SH-SY5Y (cell line): Measurements from ENCODE around the gene CHST9.

Experiments
- GATA2 ChIP-seq: IDR thresholded peaks from 2 replicates; pipeline ENCODE4 v1.6.1; 2011; ENCODE audit warnings: mild to moderate bottlenecking, low read depth, low read length
- GATA3 ChIP-seq: IDR thresholded peaks from 2 replicates; pipeline ENCODE4 v1.6.1; 2011; ENCODE audit warnings: low read depth, mild to moderate bottlenecking, low read length, moderate library complexity

GRCh38 chr18:26893996-26894395 is 291.1 kb downstream of the CHST9 start:
- no peak for TF ChIP-seq GATA3
- TF ChIP-seq GATA2: no peak
